ENCODE results near the gene TFCP2L1. TPM values are rescaled to one million over a fixed set of nuclear protein-coding genes. Genes with fewer than 3 reads are reported as not detected.

TFCP2L1 gene
- total RNA-seq, 1 donor: under 0.01 TPM

DNA sequence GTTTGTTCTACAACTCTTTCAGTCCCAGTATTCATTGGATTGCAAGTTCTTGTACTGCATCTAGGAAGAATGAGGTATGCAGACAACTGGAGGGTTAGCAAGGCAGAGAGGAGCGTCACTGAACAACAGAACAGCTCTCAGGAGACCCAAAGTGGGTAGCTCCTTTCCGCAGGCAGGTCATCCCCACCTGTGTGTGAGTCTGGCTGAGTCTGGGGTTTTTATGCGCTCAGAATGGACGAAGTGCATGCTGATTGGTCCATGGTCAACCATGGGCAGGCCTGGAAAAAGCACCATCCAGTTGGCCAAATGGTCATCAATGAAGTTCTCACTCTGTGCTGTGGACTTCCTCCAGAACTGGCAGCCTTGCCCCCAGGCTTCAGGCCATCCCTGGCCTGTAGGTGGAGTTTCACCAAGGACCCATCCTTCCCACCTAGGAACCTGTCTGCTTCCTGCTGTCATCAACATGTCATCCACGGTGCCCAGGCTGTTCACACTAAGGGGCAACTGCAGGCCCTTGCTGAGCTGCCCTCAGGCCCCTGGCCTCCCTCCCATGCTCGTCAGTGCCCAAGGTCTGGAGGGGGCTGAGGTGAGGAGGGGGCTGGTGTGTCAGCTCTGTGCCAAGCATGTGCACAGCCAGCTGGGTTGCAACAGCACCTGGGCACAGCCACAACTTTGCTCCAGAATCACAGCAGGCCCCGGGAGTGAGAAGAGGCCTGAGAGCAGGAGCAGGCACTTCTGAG lies 11.1 kb upstream of the TFCP2L1 start:
- TF ChIP-seq, protein P1, sequence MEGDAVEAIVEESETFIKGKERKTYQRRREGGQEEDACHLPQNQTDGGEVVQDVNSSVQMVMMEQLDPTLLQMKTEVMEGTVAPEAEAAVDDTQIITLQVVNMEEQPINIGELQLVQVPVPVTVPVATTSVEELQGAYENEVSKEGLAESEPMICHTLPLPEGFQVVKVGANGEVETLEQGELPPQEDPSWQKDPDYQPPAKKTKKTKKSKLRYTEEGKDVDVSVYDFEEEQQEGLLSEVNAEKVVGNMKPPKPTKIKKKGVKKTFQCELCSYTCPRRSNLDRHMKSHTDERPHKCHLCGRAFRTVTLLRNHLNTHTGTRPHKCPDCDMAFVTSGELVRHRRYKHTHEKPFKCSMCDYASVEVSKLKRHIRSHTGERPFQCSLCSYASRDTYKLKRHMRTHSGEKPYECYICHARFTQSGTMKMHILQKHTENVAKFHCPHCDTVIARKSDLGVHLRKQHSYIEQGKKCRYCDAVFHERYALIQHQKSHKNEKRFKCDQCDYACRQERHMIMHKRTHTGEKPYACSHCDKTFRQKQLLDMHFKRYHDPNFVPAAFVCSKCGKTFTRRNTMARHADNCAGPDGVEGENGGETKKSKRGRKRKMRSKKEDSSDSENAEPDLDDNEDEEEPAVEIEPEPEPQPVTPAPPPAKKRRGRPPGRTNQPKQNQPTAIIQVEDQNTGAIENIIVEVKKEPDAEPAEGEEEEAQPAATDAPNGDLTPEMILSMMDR (IDR thresholded peaks at IDR 0.05; ENCODE audit: extremely low read depth, low read depth, low read length): no peak
- Histone ChIP-seq H3K4me3 (ENCODE audit: insufficient read depth, low read length) (no peak overlapping the region), H3K79me2 (ENCODE audit: insufficient read depth, low read length) (no peaks in the 10 kb centered on the region)

DNA sequence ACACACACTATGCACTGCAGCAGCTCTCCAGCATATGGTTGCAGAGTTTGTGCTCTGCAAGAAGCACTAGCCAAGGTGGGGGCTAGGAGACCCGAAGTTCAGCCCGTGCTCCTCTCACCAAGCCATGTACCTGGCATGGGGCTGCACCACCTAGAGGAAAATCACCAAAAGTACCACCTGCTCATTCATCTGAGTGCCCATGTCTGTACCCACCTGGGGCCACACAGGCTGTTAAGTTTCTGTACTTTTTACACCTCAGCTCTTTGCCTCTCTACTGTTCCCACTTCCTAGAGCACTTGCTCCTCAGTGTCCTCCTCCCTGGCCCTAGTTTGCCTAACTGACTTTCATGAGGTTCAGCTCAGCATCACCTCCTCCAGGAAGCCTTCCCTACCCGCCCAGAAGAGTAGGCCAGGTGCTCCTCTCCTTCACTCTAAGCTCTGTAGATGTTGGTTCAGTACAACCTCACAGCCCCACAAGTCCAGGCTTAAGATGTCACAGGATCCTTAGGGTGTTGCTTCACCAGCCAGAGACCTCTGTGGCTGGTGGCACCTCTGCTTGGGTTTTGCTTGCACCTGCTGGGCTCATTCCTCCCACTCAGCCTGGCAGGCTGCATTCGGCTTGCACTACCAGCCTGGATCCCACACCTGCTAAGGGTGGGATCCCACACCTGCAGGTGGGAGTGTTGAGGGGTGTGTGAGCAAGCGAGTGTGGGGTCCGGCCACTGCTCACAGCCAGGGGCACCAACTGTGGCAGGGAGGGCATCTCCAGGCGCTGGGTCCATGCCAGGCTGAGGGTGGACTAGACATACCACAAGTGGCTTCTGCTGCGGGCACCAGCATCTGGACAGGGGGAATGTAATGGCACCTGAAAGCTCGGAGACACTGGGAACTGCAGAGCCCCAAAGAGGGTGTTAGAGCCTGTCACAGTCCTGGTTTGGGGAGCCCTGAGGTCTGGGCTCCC lies 10.2 kb upstream of the TFCP2L1 start:
- DNase-seq (ENCODE audit: insufficient read length, low spot score, missing footprints): peak; percentile 64

More for the DNA sequence above, 11.1 kb upstream of the TFCP2L1 start:
- DNase-seq (ENCODE audit: insufficient read length, low spot score, missing footprints): no peak
- H2AFZ ChIP-seq (ENCODE audit: low read length): no peak overlapping the region
- H3K27ac ChIP-seq (ENCODE audit: low read depth, low read length): no peak overlapping the region
- H3K4me1 ChIP-seq (ENCODE audit: insufficient read depth, low read length): no peaks in the 10 kb centered on the region
- no peaks in the 10 kb centered on the region for H3K27me3 ChIP-seq (ENCODE audit: insufficient read depth, low read length)
- no peaks in the 10 kb centered on the region for H3K9me3 ChIP-seq (ENCODE audit: low read depth, low read length)
- H3K4me2 ChIP-seq (ENCODE audit: insufficient read depth, low read length): no peak overlapping the region
- H4K20me1 ChIP-seq (ENCODE audit: insufficient read depth, low read length): no peaks in the 10 kb centered on the region
- H3K36me3 ChIP-seq (ENCODE audit: insufficient read depth, low read length): no peaks in the 10 kb centered on the region

GRCh38 chr2:121293450-121294325 lies 8.7 kb upstream of the TFCP2L1 start:
- Histone ChIP-seq H3K4me2 (ENCODE audit: insufficient read depth, low read length) (no peak overlapping the region), H3K36me3 (ENCODE audit: insufficient read depth, low read length) (no peaks in the 10 kb centered on the region), H4K20me1 (ENCODE audit: insufficient read depth, low read length) (no peaks in the 10 kb centered on the region), H3K27me3 (ENCODE audit: insufficient read depth, low read length) (no peaks in the 10 kb centered on the region), H3K27ac (ENCODE audit: low read depth, low read length) (no peak overlapping the region), H3K4me3 (ENCODE audit: insufficient read depth, low read length) (no peak overlapping the region), H3K9me3 (ENCODE audit: low read depth, low read length) (no peaks in the 10 kb centered on the region), H3K4me1 (ENCODE audit: insufficient read depth, low read length) (no peaks in the 10 kb centered on the region), H2AFZ (ENCODE audit: low read length) (no peak overlapping the region), H3K79me2 (ENCODE audit: insufficient read depth, low read length) (no peaks in the 10 kb centered on the region)
- TF ChIP-seq, protein P1 (IDR thresholded peaks at IDR 0.05; ENCODE audit: extremely low read depth, low read depth, low read length): no peak
- peak; percentile 74 for DNase-seq (ENCODE audit: insufficient read length, low spot score, missing footprints)

More for the DNA sequence above, 10.2 kb upstream of the TFCP2L1 start:
- Histone ChIP-seq H3K9me3 (ENCODE audit: low read depth, low read length) (no peaks in the 10 kb centered on the region), H3K79me2 (ENCODE audit: insufficient read depth, low read length) (no peaks in the 10 kb centered on the region), H3K4me1 (ENCODE audit: insufficient read depth, low read length) (no peaks in the 10 kb centered on the region), H3K27ac (ENCODE audit: low read depth, low read length) (no peak overlapping the region), H3K27me3 (ENCODE audit: insufficient read depth, low read length) (no peaks in the 10 kb centered on the region), H3K4me3 (ENCODE audit: insufficient read depth, low read length) (no peak overlapping the region), H2AFZ (ENCODE audit: low read length) (no peak overlapping the region), H3K36me3 (ENCODE audit: insufficient read depth, low read length) (no peaks in the 10 kb centered on the region), H4K20me1 (ENCODE audit: insufficient read depth, low read length) (no peaks in the 10 kb centered on the region), H3K4me2 (ENCODE audit: insufficient read depth, low read length) (no peak overlapping the region)
- TF ChIP-seq, protein P1 (IDR thresholded peaks at IDR 0.05; ENCODE audit: extremely low read depth, low read depth, low read length): no peak
